GM21576 (cell line): Measurements from ENCODE around the gene MIPOL1.
"Not testable (repeated sequence)": the region's sequence is repeated elsewhere in the genome, so short reads cannot be mapped to it uniquely, and the experiment has no call there.

ENCODE experiments used
- ATAC-seq: cut with Tn5 transposase; IDR thresholded peaks from one replicate; pipeline ENCODE4 v1.9.1; 2021; ENCODE audit warnings: mild to moderate bottlenecking, moderate library complexity; ENCODE audit not compliant: unreplicated experiment

MIPOL1 gene

DNA sequence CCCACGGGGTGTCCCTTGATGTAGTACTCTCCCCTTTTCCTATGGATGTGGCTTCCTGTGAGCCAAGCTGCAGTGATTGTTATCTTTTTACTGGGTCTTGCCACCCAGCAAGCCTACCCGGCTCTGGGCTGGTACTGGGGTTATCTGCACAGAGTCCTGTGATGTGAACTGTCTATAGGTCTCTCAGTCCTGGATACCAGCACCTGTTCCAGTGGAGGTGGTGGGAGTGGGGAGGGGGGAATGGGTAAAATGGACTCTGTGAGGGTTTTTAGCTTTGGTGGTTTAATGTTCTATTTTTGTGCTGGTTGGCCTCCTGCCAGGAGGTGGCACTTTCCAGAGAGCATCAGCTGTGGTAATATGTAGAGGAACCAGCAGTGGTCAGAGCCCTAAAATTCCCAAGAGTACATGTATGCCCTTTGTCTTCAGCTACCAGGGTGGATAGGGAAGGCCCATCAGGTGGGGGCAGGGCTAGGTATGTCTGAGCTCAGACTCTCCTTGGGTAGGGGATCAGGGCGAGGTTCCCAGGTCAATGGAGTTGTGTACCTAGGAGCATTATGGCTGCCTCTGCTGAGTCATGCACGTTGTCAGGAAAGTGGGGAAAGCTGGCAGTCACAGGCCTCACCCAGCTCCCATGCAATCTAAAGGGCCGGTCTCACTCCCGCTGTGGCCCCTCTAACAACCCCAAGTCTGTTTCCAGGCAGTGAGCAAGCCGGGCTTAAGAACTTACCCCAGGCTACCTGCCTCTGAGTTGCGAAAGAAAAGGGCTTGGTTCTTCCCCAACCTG lies 199.6 kb downstream of the MIPOL1 start:
- not testable (repeated sequence) for ATAC-seq

DNA sequence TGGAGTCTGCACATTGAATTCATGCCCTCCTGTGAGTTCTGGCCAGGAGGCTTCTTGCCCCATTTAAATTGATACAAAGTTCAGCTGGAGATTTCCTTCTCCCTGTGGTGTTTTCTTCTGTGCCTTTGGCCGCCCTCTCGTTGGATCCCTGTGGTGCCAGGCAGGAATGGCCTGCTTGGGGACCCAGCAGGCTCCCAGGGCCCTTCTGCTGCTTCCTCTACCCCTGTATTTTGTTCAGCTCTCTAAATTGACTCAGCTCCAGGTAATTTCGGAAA lies 200.1 kb downstream of the MIPOL1 start:
- no peak for ATAC-seq

- ATAC-seq = no peak
These were observed 201.8 kb downstream of the MIPOL1 start for GRCh38 chr14:37399517-37399916.

DNA sequence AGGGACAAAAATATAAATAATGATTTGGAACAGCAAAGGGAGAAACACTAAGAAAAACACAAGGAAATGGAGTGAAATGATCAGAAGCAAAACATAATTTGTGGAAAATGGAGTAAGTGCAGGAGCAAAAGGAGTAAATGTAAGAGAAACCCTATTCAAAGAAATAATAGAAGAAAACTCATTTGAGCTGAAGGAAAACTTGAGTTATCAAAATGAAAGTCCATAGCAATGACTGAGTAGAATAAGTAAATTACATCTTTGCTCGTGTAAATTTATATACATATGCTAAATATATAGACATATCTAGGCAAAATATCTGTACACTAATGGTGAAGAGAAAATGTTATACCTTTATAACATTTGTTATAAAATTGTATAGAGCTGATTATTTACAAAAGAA lies 203.4 kb downstream of the MIPOL1 start:
- no peak for ATAC-seq

DNA sequence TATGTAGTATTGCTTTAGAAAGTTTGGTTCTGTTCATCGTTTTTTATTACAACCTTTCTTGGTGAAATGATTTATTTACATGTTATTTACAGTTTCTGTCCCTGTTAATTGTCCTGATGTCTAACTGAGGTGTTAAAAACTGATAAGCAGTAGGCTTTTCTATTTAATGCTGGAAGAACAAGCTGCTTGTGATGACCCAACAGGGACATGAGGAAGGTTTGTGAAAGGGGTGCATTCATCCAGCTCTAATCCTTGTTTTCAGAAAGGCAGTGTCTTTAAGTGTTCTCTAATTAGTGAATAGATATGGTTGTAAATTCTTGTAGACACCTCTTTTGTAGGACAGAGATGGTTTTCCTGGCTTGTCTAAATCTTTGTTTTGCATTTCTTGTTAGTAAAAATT lies 205.9 kb downstream of the MIPOL1 start:
- no peak for ATAC-seq

- no peak for ATAC-seq
These were observed 208.4 kb downstream of the MIPOL1 start for GRCh38 chr14:37406095-37406494.

GRCh38 chr14:37411079-37411735 lies 213.5 kb downstream of the MIPOL1 start:
- no peak for ATAC-seq

GRCh38 chr14:37413050-37413449 lies 215.3 kb downstream of the MIPOL1 start:
- ATAC-seq = no peak

DNA sequence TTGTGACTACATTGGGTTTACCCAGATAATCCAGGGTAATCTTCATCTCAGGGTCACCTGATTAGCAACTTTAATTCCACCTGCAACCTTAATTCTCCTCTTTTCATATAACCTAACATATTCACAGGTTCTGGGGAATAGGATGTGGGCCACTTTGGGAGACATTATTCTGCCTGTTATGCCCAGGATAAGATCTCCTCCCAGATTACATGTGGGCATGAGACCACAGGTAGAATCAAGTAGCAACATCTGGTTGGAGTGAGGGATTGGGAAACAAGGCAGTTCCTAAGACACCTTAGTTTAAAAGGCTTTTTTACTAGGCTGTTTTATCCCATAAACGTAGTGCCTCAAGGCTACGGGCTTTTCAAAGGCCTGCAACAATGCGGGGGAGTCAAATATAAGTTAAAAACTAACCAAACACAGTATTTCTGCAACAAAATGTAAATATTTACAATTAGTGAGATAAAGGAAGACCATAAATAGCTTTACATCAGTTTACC lies 215.8 kb downstream of the MIPOL1 start:
- ATAC-seq = no peak

- no peak for ATAC-seq
These were observed 218.5 kb downstream of the MIPOL1 start for GRCh38 chr14:37416264-37416663.

DNA sequence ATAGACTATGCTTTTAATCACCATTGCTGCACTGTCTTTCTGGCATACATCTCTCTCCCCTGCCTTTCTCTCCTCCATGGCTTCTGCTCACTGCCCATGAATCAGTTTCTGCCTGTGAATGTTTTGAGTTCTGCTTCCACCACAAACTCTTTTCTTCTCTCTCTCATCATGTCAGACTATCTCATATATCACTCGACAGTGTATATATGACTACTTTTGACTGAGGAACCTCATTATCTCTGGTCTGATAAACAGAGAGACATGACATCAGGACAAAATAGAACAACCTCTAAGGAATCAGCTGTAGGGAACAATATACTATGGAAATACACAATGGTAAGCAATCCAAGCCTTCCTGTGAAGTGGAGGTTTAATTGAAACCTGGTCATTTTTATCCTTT lies 219.4 kb downstream of the MIPOL1 start:
- ATAC-seq = no peak

DNA sequence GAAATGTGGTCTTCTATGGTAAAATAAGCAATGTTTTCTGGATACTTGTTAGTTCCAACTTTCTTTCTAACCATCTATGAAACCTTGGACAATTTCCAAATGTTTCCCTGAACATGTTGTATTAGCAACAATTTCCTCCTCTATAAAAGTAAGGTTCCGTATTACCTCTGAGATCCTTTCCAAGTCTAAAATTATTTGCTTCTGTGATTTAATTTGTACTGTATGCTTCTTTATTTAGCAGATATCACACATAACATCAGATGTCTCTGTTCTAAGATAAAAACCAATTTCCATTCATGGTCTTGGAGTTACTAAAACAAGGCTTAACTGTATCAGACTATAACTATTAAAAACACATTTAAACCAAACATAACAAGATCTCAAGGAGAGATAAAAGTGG lies 220.1 kb downstream of the MIPOL1 start:
- no peak for ATAC-seq

GRCh38 chr14:37420622-37421021 lies 222.9 kb downstream of the MIPOL1 start:
- no peak for ATAC-seq

- no peak for ATAC-seq
These were observed 224.6 kb downstream of the MIPOL1 start for GRCh38 chr14:37422319-37422718.

DNA sequence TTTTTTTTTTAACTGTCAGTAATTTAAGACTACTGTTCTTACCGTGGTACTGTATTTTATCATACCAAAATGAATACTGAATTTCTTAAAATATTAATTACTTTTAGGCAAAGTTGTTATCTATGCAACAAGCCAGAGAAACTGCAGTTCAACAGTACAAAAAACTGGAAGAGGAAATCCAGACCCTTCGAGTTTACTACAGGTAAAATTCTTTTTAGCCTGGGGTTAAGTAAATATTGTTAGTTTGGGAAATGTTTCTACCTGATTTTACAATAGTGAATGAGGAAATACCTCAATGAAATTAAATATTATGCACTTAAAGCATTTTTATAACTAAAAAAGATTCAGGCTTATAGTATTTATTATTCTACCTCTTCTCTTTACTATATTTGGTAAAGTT lies 225.0 kb downstream of the MIPOL1 start:
- ATAC-seq = no peak

- no peak for ATAC-seq
These were observed 231.2 kb downstream of the MIPOL1 start for GRCh38 chr14:37428954-37429353.

- no peak for ATAC-seq
These were observed 231.9 kb downstream of the MIPOL1 start for GRCh38 chr14:37429618-37430017.

DNA sequence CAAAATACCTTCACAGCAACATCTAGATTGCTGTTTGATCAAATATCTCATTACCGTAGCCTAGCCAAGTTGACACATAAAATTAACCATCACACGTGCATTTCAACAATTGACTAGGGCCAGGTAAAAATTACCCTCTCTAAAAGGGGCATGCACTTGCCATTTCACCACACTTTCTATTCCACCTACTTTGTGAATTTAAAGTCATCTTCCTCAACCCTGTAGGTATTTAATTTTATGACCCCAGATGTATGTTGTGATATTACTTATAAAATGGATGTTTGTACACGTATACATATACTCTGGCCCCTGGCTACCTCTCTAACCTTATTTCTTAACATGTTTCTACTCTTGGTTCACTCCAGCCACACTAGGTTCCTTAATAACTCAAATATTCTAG lies 237.1 kb downstream of the MIPOL1 start:
- ATAC-seq = no peak

DNA sequence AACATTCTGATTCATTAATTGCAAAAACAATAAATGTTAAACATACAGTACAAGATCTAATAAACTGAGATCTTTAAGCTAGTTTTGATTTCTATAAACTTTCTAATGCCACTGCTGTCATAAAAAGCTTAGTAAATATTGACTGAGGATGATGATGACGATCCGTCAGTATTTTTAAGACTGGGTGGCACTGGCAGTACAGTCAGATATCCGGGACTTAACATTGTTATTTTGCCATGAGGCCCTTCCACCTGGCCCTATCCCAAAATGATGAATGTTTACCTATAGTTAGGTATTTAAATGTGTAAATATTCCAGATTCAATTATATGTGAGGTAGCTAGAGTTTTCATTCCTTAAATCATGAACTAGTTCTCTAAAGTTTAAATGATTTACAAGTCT lies 238.8 kb downstream of the MIPOL1 start:
- ATAC-seq = no peak

GRCh38 chr14:37437490-37437889 lies 239.8 kb downstream of the MIPOL1 start:
- no peak for ATAC-seq

DNA sequence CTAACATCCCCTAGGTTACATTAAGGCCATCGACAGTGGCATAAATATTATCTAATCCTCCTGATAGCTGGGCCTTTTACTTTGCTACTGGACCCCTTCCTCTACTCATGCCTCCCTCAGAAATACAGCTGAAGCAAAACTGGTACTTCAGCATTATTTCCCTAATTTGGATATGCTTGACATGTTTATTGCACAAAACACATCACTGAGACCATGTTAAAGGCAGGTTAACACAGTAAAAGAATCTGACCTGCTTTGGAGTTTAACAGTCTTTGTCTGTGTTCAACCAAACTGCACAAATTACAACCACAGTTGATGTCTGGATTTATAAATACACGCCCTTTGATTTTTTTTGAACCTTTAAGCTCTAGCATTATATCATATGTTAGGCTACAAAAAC lies 240.7 kb downstream of the MIPOL1 start:
- ATAC-seq = no peak

GRCh38 chr14:37443461-37443860 lies 245.7 kb downstream of the MIPOL1 start:
- ATAC-seq = no peak
